Endothelial cell of umbilical vein (primary cell): ENCODE measurements around the gene NLGN2. TPM values are rescaled to one million over a fixed set of nuclear protein-coding genes. Genes with fewer than 3 reads are reported as not detected.

Source experiments
- BruUV-seq: library from RNA; stranded (reverse); fragments of 400-500 nt; replicated peaks from 2 replicates; lab custom pipeline; 2021; lab: Mats Ljungman, UMichigan
- CTCF ChIA-PET: fragments of 300-600, 350-600 bp; sonication (Branson Sonifier 250); formaldehyde crosslinking; loops from one replicate; lab custom pipeline; 2021; ENCODE audit warnings: antibody characterized with exemption, inconsistent platforms; lab: Charles Lee
- POLR2A ChIA-PET: fragments of 300-600, 350-600 bp; sonication (Branson Sonifier 250); formaldehyde crosslinking; loops from one replicate; lab custom pipeline; 2021; ENCODE audit warnings: antibody characterized with exemption, inconsistent platforms; lab: Charles Lee
- DNase-seq: peaks from one replicate; pipeline ENCODE4 v3.0.0-alpha.2; 2011; ENCODE audit warnings: low read depth, low spot score
- FAIRE-seq: peaks from 2 replicates; lab custom pipeline; 2011; peaks lifted over from hg19 to GRCh38; lab: Jason Lieb, UNC
- H2AFZ ChIP-seq: 2 replicates; pipeline ENCODE4 v1.6.0; 2012; ENCODE audit warnings: low read depth, low read length, control low read depth, inconsistent platforms
- H3K27ac ChIP-seq: 2 replicates; pipeline ENCODE4 v1.5.1; 2011; ENCODE audit warnings: low read depth, mild to moderate bottlenecking, control low read depth, low read length, moderate library complexity; ENCODE audit not compliant: insufficient read depth
- H3K27me3 ChIP-seq, 2 experiments: 2 replicates each; pipeline versions ENCODE4 v1.6.0 to v1.6.1; 2011; ENCODE audit warnings: low read length in 2 of 2, mixed read lengths in 1 of 2; ENCODE audit not compliant: control insufficient read depth in 2 of 2, insufficient read depth in 2 of 2
- H3K36me3 ChIP-seq, 2 experiments: 2 replicates in 1 of 2; 3 replicates in 1 of 2; pipeline ENCODE4 v1.5.1; 2011; ENCODE audit warnings: low read length in 2 of 2, mild to moderate bottlenecking in 1 of 2, moderate library complexity in 1 of 2; ENCODE audit not compliant: control insufficient read depth in 2 of 2, insufficient read depth in 2 of 2; ENCODE audit errors: extremely low read depth in 1 of 2
- H3K4me1 ChIP-seq: 3 replicates; pipeline ENCODE4 v1.5.1; 2011; ENCODE audit warnings: mild to moderate bottlenecking, low read length; ENCODE audit not compliant: control insufficient read depth, insufficient read depth; ENCODE audit errors: extremely low read depth
- H3K4me2 ChIP-seq: 2 replicates; pipeline ENCODE4 v1.6.1; 2011; ENCODE audit warnings: low read length, control low read depth, mixed read lengths; ENCODE audit not compliant: insufficient read depth
- H3K4me3 ChIP-seq, 3 experiments: fragments of 200-600 bp in 1 of 3; sonication (generic), shearing (Covaris generic) in 1 of 3; replicated peaks in 1 of 3; 2 replicates each; pipeline ENCODE4 v1.5.1; 2011 to 2016; ENCODE audit warnings: control low read depth in 3 of 3, low read length in 3 of 3, mild to moderate bottlenecking in 2 of 3, inconsistent platforms in 1 of 3, low read depth in 1 of 3, moderate library complexity in 1 of 3; ENCODE audit not compliant: insufficient read depth in 1 of 3
- H3K79me2 ChIP-seq: 2 replicates; pipeline ENCODE4 v1.6.0; 2012; ENCODE audit warnings: low read length, inconsistent platforms; ENCODE audit not compliant: control insufficient read depth, insufficient read depth
- H3K9ac ChIP-seq: replicated peaks from 2 replicates; pipeline ENCODE3; 2011; ENCODE audit warnings: low read length, control low read depth; ENCODE audit not compliant: insufficient read depth; ENCODE audit errors: extremely low read depth
- H3K9me1 ChIP-seq: replicated peaks from 3 replicates; pipeline ENCODE4 v1.6.0; 2011; ENCODE audit warnings: mild to moderate bottlenecking, low read length; ENCODE audit not compliant: control insufficient read depth, insufficient read depth; ENCODE audit errors: extremely low read depth
- H3K9me3 ChIP-seq: replicated peaks from 2 replicates; pipeline ENCODE4 v1.5.1; 2012; ENCODE audit warnings: low read length, inconsistent platforms; ENCODE audit not compliant: control insufficient read depth, insufficient read depth
- H4K20me1 ChIP-seq: replicated peaks from 2 replicates; pipeline ENCODE3; 2011; ENCODE audit warnings: mild to moderate bottlenecking, low read length; ENCODE audit not compliant: control insufficient read depth, insufficient read depth; ENCODE audit errors: extremely low read depth
- CTCF ChIP-seq, 2 donors: IDR thresholded peaks; 1 replicate in 1 of 2; 2 replicates in 1 of 2; pipeline ENCODE4 v1.5.1; 2011; ENCODE audit warnings: low read length in 2 of 2, mild to moderate bottlenecking in 2 of 2, moderate library complexity in 2 of 2, control low read depth in 1 of 2, inconsistent platforms in 1 of 2, low read depth in 1 of 2; ENCODE audit not compliant: insufficient read depth in 1 of 2; ENCODE audit errors: extremely low read depth in 1 of 2
- FOS ChIP-seq: IDR thresholded peaks from 2 replicates; pipeline ENCODE4 v1.6.1; 2011; ENCODE audit warnings: mild to moderate bottlenecking, low read length, moderate library complexity, borderline replicate concordance; ENCODE audit not compliant: insufficient read depth
- GATA2 ChIP-seq: IDR thresholded peaks from 2 replicates; pipeline ENCODE4 v1.7.0; 2011; ENCODE audit warnings: low read depth, mild to moderate bottlenecking, moderate library complexity, mixed read lengths, low read length; ENCODE audit not compliant: insufficient read length, insufficient read depth
- JUN ChIP-seq: IDR thresholded peaks from 2 replicates; pipeline ENCODE4 v1.6.1; 2011; ENCODE audit warnings: borderline replicate concordance, low read depth; ENCODE audit not compliant: insufficient read length, insufficient read depth
- MYC ChIP-seq: IDR thresholded peaks from one replicate; pipeline ENCODE4 v1.6.1; 2011; ENCODE audit warnings: mild to moderate bottlenecking, low read depth, low read length
- POLR2A ChIP-seq: IDR thresholded peaks from 2 replicates; pipeline ENCODE4 v1.6.1; 2012; ENCODE audit warnings: low read depth, mild to moderate bottlenecking, control low read depth, low read length
- POLR2AphosphoS5 ChIP-seq: IDR thresholded peaks from 2 replicates; pipeline ENCODE4 v1.6.1; 2012; ENCODE audit warnings: low read depth, mild to moderate bottlenecking, control low read depth, low read length, moderate library complexity; ENCODE audit not compliant: insufficient read depth
- dilution Hi-C: fragments of 300-500 bp; cut with MboI; formaldehyde crosslinking; loops from one replicate; pipeline ENCODE4 v1.15.0; 2019; ENCODE audit warnings: low sequenced_read_pairs; ENCODE audit not compliant: extremely low pct_ligation_motif_present
- intact Hi-C: fragments of 100-400 bp; cut with micrococcal nuclease; formaldehyde crosslinking; loops from one replicate; pipeline ENCODE4 v1.10.0; 2022
- polyA plus RNA-seq, 4 experiments: library from polyadenylated mRNA; depleted of rRNA in 3 of 4; stranded (reverse) in 3 of 4; unstranded in 1 of 4; fragments of >200 nt; gene quantifications; 2 replicates each; pipeline versions ENCODE4 v1.2.1 to v1.2.3, GENCODE V29; 2011 to 2012; ENCODE audit warnings: missing spikeins in 1 of 4
- total RNA-seq: library from RNA; stranded (reverse); gene quantifications from 2 replicates; pipeline ENCODE4 v1.2.3, GENCODE V29; 2021

NLGN2 gene
- total and polyA plus RNA-seq, 2 donors (not counting 3 experiments of a cell fraction or from before 2014, with no cell fraction given): 15.4 to 25.9 TPM

GRCh38 chr17:7396147-7396546 is 11.5 kb upstream of the NLGN2 start:
- H3K9me1 ChIP-seq: no peaks in the 10 kb centered on the region
- H3K4me3 ChIP-seq: no peak overlapping the region
- H4K20me1 ChIP-seq: no peaks in the 10 kb centered on the region
- no TSS peak for BruUV-seq
- no peak for DNase-seq
- FAIRE-seq: no peak
- dilution Hi-C loops (no loop called here), intact Hi-C loops (no loop called here)
- H3K4me2 ChIP-seq: no peak overlapping the region
- H3K36me3 ChIP-seq: no peaks in the 10 kb centered on the region
- H3K9ac ChIP-seq: no peak overlapping the region
- CTCF ChIA-PET: no interaction called here
- no peak for TF ChIP-seq POLR2AphosphoS5
- no peak for TF ChIP-seq POLR2A
- TF ChIP-seq GATA2: no peak
- TF ChIP-seq CTCF (IDR thresholded peaks at IDR 0.05; ENCODE audit: extremely low read depth in 1 of 2, insufficient read depth in 1 of 2, low read depth in 1 of 2, low read length in 2 of 2): no peak
- TF ChIP-seq JUN: no peak
- TF ChIP-seq MYC: no peak
- TF ChIP-seq FOS: no peak
- H3K27ac ChIP-seq: no peak overlapping the region
- no peaks in the 10 kb centered on the region for H3K79me2 ChIP-seq
- peaks cover 15% of the 10 kb centered on the region for H3K4me1 ChIP-seq
- H3K9me3 ChIP-seq: no peaks in the 10 kb centered on the region
- no peak overlapping the region for H2AFZ ChIP-seq
- POLR2A ChIA-PET: no interaction called here
- H3K27me3 ChIP-seq: no peaks in the 10 kb centered on the region
